IMR-90 (cell line): ENCODE results near the gene NIPAL4. TPM values are rescaled to one million over a fixed set of nuclear protein-coding genes. Genes with fewer than 3 reads are reported as not detected.

Experiments
- ATAC-seq: fragments of 200-7000 bp; cut with Tn5 transposase; 2 replicates; pipeline ENCODE4 v1.9.1; 2020; ENCODE audit warnings: low read depth, mild to moderate bottlenecking, moderate library complexity
- BruUV-seq: library from RNA; stranded (reverse); fragments of 400-500 nt; replicated peaks from 2 replicates; lab custom pipeline; 2021; lab: Mats Ljungman, UMichigan
- CTCF ChIA-PET: fragments of 300-600 bp; formaldehyde crosslinking; extraction: SDS; loops from one replicate; lab custom pipeline; 2021; ENCODE audit warnings: antibody characterized with exemption; lab: Yijun Ruan, JAX
- POLR2A ChIA-PET: fragments of 300-600 bp; sonication (Branson Sonifier 250); formaldehyde crosslinking; loops from one replicate; lab custom pipeline; 2022; ENCODE audit warnings: antibody characterized with exemption; ENCODE audit not compliant: unreplicated experiment; lab: Charles Lee
- DNase-seq: peaks from one replicate; pipeline ENCODE4 v3.0.0; 2013
- H2AFZ ChIP-seq: replicated peaks from 2 replicates; pipeline ENCODE3; 2013; ENCODE audit warnings: low read length, mild to moderate bottlenecking; ENCODE audit not compliant: poor library complexity
- H2AK5ac ChIP-seq: 2 replicates; pipeline ENCODE4 v1.6.1; 2013; ENCODE audit warnings: low read depth, low read length, inconsistent platforms
- H2AK9ac ChIP-seq: replicated peaks from 2 replicates; pipeline ENCODE3; 2013; ENCODE audit warnings: mild to moderate bottlenecking, low read depth, low read length, moderate library complexity; ENCODE audit not compliant: poor library complexity
- H2BK120ac ChIP-seq: 2 replicates; pipeline ENCODE4 v1.6.1; 2013; ENCODE audit warnings: low read depth, low read length, inconsistent platforms
- H2BK15ac ChIP-seq: 3 replicates; pipeline ENCODE4 v1.6.1; 2013; ENCODE audit warnings: low read depth, low read length, inconsistent platforms
- H2BK20ac ChIP-seq: 2 replicates; pipeline ENCODE4 v1.6.1; 2013; ENCODE audit warnings: low read depth, mild to moderate bottlenecking, inconsistent platforms, low read length, moderate library complexity
- H2BK5ac ChIP-seq: 2 replicates; pipeline ENCODE4 v1.6.1; 2013; ENCODE audit warnings: mild to moderate bottlenecking, low read depth, low read length, inconsistent platforms; ENCODE audit not compliant: poor library complexity, severe bottlenecking
- H3K14ac ChIP-seq: replicated peaks from 2 replicates; pipeline ENCODE4 v1.6.1; 2013; ENCODE audit warnings: low read depth, low read length, inconsistent platforms
- H3K18ac ChIP-seq: 2 replicates; pipeline ENCODE4 v1.6.1; 2013; ENCODE audit warnings: low read depth, low read length, control low read depth
- H3K23ac ChIP-seq: 2 replicates; pipeline ENCODE4 v1.6.1; 2013; ENCODE audit warnings: low read depth, low read length, inconsistent platforms
- H3K27ac ChIP-seq: 2 replicates; pipeline ENCODE4 v1.5.1; 2013; ENCODE audit warnings: mild to moderate bottlenecking, control low read depth, low read length; ENCODE audit not compliant: insufficient read depth
- H3K27me3 ChIP-seq: 2 replicates; pipeline ENCODE4 v1.6.1; 2013; ENCODE audit warnings: low read length; ENCODE audit not compliant: control insufficient read depth, insufficient read depth
- H3K36me3 ChIP-seq: 2 replicates; pipeline ENCODE4 v1.6.1; 2013; ENCODE audit warnings: low read length, mixed read lengths; ENCODE audit not compliant: control insufficient read depth, insufficient read depth
- H3K4ac ChIP-seq: 2 replicates; pipeline ENCODE4 v1.6.1; 2013; ENCODE audit warnings: low read depth, low read length, inconsistent platforms
- H3K4me1 ChIP-seq: 2 replicates; pipeline ENCODE4 v1.6.1; 2013; ENCODE audit warnings: low read length, mixed read lengths; ENCODE audit not compliant: control insufficient read depth, insufficient read depth
- H3K4me2 ChIP-seq: 2 replicates; pipeline ENCODE4 v1.6.1; 2013; ENCODE audit warnings: low read depth, mild to moderate bottlenecking, control low read depth, low read length, moderate library complexity
- H3K4me3 ChIP-seq: 2 replicates; pipeline ENCODE4 v1.5.1; 2013; ENCODE audit warnings: low read depth, mild to moderate bottlenecking, control low read depth, low read length, moderate library complexity; ENCODE audit not compliant: insufficient read depth
- H3K56ac ChIP-seq: 2 replicates; pipeline ENCODE4 v1.6.1; 2013; ENCODE audit warnings: low read length, inconsistent platforms; ENCODE audit not compliant: insufficient read depth; ENCODE audit errors: extremely low read depth
- H3K79me1 ChIP-seq, 2 experiments: 2 replicates each; pipeline ENCODE4 v1.6.1; 2013; ENCODE audit warnings: low read length in 2 of 2, inconsistent platforms in 1 of 2, low read depth in 1 of 2
- H3K9ac ChIP-seq: 2 replicates; pipeline ENCODE4 v1.6.1; 2013; ENCODE audit warnings: low read depth, low read length, control low read depth
- H3K9me1 ChIP-seq: 2 replicates; pipeline ENCODE4 v1.6.1; 2013; ENCODE audit warnings: low read length, inconsistent platforms; ENCODE audit not compliant: insufficient read depth
- H3K9me3 ChIP-seq: 2 replicates; pipeline ENCODE4 v1.6.1; 2013; ENCODE audit warnings: low read length; ENCODE audit not compliant: control insufficient read depth, insufficient read depth
- H4K20me1 ChIP-seq: 2 replicates; pipeline ENCODE4 v1.6.1; 2013; ENCODE audit warnings: low read length, inconsistent platforms; ENCODE audit not compliant: insufficient read depth
- H4K5ac ChIP-seq: 2 replicates; pipeline ENCODE4 v1.6.1; 2013; ENCODE audit warnings: mild to moderate bottlenecking, low read depth, low read length, control low read depth
- H4K8ac ChIP-seq, 2 experiments: 2 replicates each; pipeline ENCODE4 v1.6.1; 2013; ENCODE audit warnings: low read depth in 2 of 2, low read length in 2 of 2, control low read depth in 1 of 2, inconsistent platforms in 1 of 2
- H4K91ac ChIP-seq: 2 replicates; pipeline ENCODE4 v1.6.1; 2013; ENCODE audit warnings: low read depth, low read length, inconsistent platforms; ENCODE audit not compliant: insufficient read depth
- CHD1 ChIP-seq: IDR thresholded peaks from 2 replicates; pipeline ENCODE4 v1.6.1; 2012; ENCODE audit warnings: low read depth, low read length, improper control_type of control experiment
- CTCF ChIP-seq: conservative IDR thresholded peaks from 2 replicates; pipeline ENCODE4 v1.5.1; 2012; ENCODE audit warnings: mild to moderate bottlenecking, low read depth, low read length, improper control_type of control experiment
- FOS ChIP-seq: fragments of 150-350 bp; IDR thresholded peaks from 2 replicates; pipeline ENCODE4 v1.6.1; 2016; ENCODE audit warnings: low read depth, low read length
- POLR2A ChIP-seq: IDR thresholded peaks from 2 replicates; pipeline ENCODE4 v1.6.1; 2012; ENCODE audit warnings: mild to moderate bottlenecking, low read depth, low read length
- RFX5 ChIP-seq: IDR thresholded peaks from 2 replicates; pipeline ENCODE4 v1.8.0; 2012; ENCODE audit warnings: low read depth, mild to moderate bottlenecking, low read length, moderate library complexity
- SMC3 ChIP-seq: fragments of 150-350 bp; IDR thresholded peaks from 2 replicates; pipeline ENCODE4 v1.6.1; 2016; ENCODE audit warnings: low read depth, mild to moderate bottlenecking, antibody characterized with exemption, low read length, moderate library complexity
- USF2 ChIP-seq: fragments of 150-350 bp; IDR thresholded peaks from 2 replicates; pipeline ENCODE4 v1.6.1; 2017; ENCODE audit warnings: mild to moderate bottlenecking, antibody characterized with exemption, low read length, low read depth
- WGBS, 2 experiments: methylation state at CpG; one replicate each; pipeline versions ENCODE4 v1.1.5 to v1.1.7; 2013; ENCODE audit warnings: missing lambda C conversion rate in 2 of 2; ENCODE audit not compliant: insufficient read length in 1 of 2; ENCODE audit errors: extremely low coverage in 2 of 2; 5-methylcytosine and 5-hydroxymethylcytosine counted together
- dilution Hi-C: fragments of 300-500 bp; cut with HindIII; formaldehyde crosslinking; loops from one replicate; pipeline ENCODE4 v1.14.3; 2018; ENCODE audit warnings: low sequenced_read_pairs; ENCODE audit not compliant: unreplicated experiment
- in situ Hi-C: fragments of 300-500 bp; cut with MboI; formaldehyde crosslinking; loops from 3 replicates; pipeline ENCODE4 v1.14.3; 2019; ENCODE audit warnings: low sequenced_read_pairs, inconsistent platforms, mixed read lengths
- intact Hi-C: fragments of 100-400 bp; cut with micrococcal nuclease; formaldehyde crosslinking; loops from 2 replicates; pipeline ENCODE4 v1.10.0; 2022
- polyA plus RNA-seq, 3 experiments: library from polyadenylated mRNA; depleted of rRNA; stranded (reverse); fragments of >200 nt; gene quantifications; 2 replicates each; pipeline ENCODE4 v1.2.3, GENCODE V29; 2012; ENCODE audit warnings: low replicate concordance in 1 of 3
- total RNA-seq: library from RNA; depleted of rRNA; stranded (reverse); fragments of >200 nt; gene quantifications from 2 replicates; pipeline ENCODE4 v1.2.3, GENCODE V29; 2012

Gene NIPAL4
- total and polyA plus RNA-seq, 2 of the 4 experiments (the other 2 are of a cell fraction) = 0.18 to 0.39 TPM

GRCh38 chr5:157485340-157485739, 25.3 kb downstream of the NIPAL4 start:
- Histone ChIP-seq H2BK15ac (no peak overlapping the region), H2AK5ac (no peak overlapping the region), H3K9me1 (peaks cover 4% of the 10 kb centered on the region; the same call in 1 of the 2 replicates), H4K20me1 (peaks cover 2% of the 10 kb centered on the region; the same call in 1 of the 2 replicates), H2BK5ac (no peak overlapping the region), H4K5ac (no peak overlapping the region), H3K27ac (no peak overlapping the region), H3K4me3 (no peak overlapping the region), H3K56ac (no peak overlapping the region), H2BK20ac (no peak overlapping the region), H3K9ac (no peak overlapping the region), H3K18ac (no peak overlapping the region), H2BK120ac (no peak overlapping the region), H3K23ac (no peak overlapping the region), H3K4me1 (peaks cover 2% of the 10 kb centered on the region; the same call in 1 of the 2 replicates), H3K27me3 (no peaks in the 10 kb centered on the region), H3K79me1 (peaks cover 16 to 31% of the 10 kb centered on the region in 2 experiments), H2AK9ac (no peak overlapping the region), H3K4ac (no peak overlapping the region), H3K9me3 (no peaks in the 10 kb centered on the region), H2AFZ (no peak overlapping the region), H3K36me3 (peaks cover 49% of the 10 kb centered on the region), H3K4me2 (no peak overlapping the region), H3K14ac (no peak overlapping the region), H4K91ac (no peak overlapping the region), H4K8ac (no peak overlapping the region)
- ATAC-seq (no peak), DNase-seq (no peak)
- POLR2A ChIA-PET = no interaction called here
- BruUV-seq = no TSS peak
- WGBS, 2 experiments = no CpG with 5 or more reads among the region's 2 CpGs
- TF ChIP-seq POLR2A = no peak
- no peak for TF ChIP-seq SMC3
- no peak for TF ChIP-seq CHD1
- TF ChIP-seq FOS = no peak
- no peak for TF ChIP-seq CTCF
- no peak for TF ChIP-seq RFX5
- no peak for TF ChIP-seq USF2
- intact Hi-C loops (no loop called here), dilution Hi-C loops (no loop called here), in situ Hi-C loops (no loop called here)
- CTCF ChIA-PET = interaction anchor here (1.4 to 1.8 kb wide), 2 partner anchors 14 to 233 kb away, joined by 4 read pairs; no protein-coding TSS in a partner anchor
